WERI-Rb-1 (cell line): ENCODE measurements around the gene MYB.
"Not testable (repeated sequence)": the region's sequence is repeated elsewhere in the genome, so short reads cannot be mapped to it uniquely, and the experiment has no call there.

Experiments
- DNase-seq: peaks from one replicate; pipeline ENCODE4 v3.0.0-alpha.2; 2020
- H3K27ac ChIP-seq: fragments of 250-450 bp; sonication (Bioruptor Pico); 2 replicates; pipeline ENCODE4 v1.5.1; 2020; ENCODE audit warnings: mild to moderate bottlenecking, moderate library complexity
- H3K27me3 ChIP-seq: fragments of 250-450 bp; sonication (Bioruptor Pico); 2 replicates; pipeline ENCODE4 v1.5.1; 2021; ENCODE audit warnings: mild to moderate bottlenecking, low read depth, moderate library complexity; ENCODE audit not compliant: insufficient read depth, severe bottlenecking
- H3K36me3 ChIP-seq: fragments of 250-450 bp; sonication (Bioruptor Pico); 2 replicates; pipeline ENCODE4 v1.5.1; 2020; ENCODE audit warnings: mild to moderate bottlenecking, moderate library complexity
- H3K4me3 ChIP-seq: 2 replicates; pipeline ENCODE4 v1.5.1; 2011; ENCODE audit warnings: low read depth, mild to moderate bottlenecking, control low read depth, low read length
- H3K9me3 ChIP-seq: fragments of 250-450 bp; sonication (Bioruptor Pico); 2 replicates; pipeline ENCODE4 v1.5.1; 2021; ENCODE audit warnings: mild to moderate bottlenecking, moderate library complexity; ENCODE audit not compliant: severe bottlenecking
- TF ChIP-seq, protein P1 (sequence below): IDR thresholded peaks from 2 replicates; pipeline ENCODE4 v1.5.1; 2011; ENCODE audit warnings: low read depth, mild to moderate bottlenecking, control low read depth, inconsistent platforms, low read length

The MYB gene

DNA sequence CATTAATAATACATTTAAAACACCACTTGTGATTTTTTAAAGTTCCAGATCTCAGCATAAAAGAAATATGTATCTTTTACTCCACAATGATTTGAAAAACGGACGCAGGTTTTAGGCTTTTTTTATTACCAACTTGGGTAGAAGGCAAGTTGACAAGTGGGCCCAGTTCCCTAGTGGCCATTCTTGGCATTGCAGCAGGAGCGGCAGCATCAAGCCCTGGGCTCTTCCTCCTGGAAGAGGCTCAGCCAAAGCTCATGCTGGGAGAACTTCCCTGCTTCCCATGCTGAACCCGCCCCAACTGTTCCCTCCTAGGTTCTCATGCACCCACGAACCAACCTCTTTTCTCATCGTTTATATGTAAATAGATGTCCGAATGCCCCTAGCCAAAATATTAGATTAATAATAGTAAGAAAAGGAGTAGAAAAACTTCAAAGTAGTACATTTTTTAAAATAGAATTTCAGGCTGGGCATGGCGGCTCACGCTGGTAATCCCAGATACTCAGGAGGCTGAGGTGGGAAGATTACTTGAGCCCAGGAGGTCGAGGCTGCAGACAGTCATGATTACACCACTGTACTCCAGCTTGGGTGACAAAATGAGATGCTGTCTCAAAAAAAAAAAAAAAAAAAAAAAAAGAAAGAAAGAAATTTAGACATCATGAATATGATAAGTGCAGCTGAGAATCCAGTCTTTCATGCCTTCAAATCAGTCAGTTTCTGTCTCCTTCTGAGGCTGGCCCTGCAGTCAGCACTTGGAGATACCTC lies 18.2 kb upstream of the MYB start:
- TF ChIP-seq, protein P1, sequence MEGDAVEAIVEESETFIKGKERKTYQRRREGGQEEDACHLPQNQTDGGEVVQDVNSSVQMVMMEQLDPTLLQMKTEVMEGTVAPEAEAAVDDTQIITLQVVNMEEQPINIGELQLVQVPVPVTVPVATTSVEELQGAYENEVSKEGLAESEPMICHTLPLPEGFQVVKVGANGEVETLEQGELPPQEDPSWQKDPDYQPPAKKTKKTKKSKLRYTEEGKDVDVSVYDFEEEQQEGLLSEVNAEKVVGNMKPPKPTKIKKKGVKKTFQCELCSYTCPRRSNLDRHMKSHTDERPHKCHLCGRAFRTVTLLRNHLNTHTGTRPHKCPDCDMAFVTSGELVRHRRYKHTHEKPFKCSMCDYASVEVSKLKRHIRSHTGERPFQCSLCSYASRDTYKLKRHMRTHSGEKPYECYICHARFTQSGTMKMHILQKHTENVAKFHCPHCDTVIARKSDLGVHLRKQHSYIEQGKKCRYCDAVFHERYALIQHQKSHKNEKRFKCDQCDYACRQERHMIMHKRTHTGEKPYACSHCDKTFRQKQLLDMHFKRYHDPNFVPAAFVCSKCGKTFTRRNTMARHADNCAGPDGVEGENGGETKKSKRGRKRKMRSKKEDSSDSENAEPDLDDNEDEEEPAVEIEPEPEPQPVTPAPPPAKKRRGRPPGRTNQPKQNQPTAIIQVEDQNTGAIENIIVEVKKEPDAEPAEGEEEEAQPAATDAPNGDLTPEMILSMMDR = peak; percentile 86
- H3K9me3 ChIP-seq = no peaks in the 10 kb centered on the region
- no peak overlapping the region for H3K27ac ChIP-seq
- no peaks in the 10 kb centered on the region for H3K36me3 ChIP-seq
- DNase-seq = peak; percentile 67
- H3K27me3 ChIP-seq = no peaks in the 10 kb centered on the region
- no peak overlapping the region for H3K4me3 ChIP-seq

DNA sequence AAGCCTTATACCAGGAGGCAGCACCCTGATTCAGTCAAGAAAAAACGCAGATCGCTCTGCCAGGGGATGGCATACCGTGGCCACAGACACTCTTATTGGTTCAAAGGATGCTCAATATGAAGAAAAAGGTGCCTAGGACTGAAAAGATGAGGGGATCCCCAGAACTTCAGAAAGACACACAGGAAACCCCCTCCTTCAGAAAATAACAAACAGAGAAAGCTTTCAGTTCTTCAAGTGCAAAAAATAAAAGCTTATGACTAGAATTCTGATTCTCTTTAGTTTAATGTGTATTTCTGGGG lies 17.7 kb upstream of the MYB start:
- Histone ChIP-seq H3K27ac (no peak overlapping the region), H3K4me3 (no peak overlapping the region), H3K9me3 (no peaks in the 10 kb centered on the region), H3K27me3 (no peaks in the 10 kb centered on the region), H3K36me3 (no peaks in the 10 kb centered on the region)
- TF ChIP-seq, protein P1 = no peak
- DNase-seq = no peak

DNA sequence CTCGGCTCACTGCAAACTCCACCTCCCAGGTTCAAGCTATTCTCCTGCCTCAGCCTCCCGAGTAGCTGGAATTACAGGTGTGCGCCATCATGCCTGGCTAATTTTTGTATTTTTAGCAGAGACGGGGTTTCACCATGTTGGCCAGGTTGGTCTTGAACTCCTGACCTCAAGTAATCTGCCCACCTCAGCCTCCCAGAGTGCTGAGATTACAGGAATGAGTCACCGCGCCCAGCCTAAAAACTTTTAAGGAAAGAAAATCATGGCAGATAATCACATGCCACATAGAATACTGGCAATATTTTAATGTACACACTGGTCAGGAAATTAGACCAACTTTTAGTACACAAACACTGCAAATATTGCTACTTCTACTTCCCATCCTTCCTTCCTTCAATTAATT lies 16.7 kb upstream of the MYB start:
- H3K27ac ChIP-seq = not testable (repeated sequence)

DNA sequence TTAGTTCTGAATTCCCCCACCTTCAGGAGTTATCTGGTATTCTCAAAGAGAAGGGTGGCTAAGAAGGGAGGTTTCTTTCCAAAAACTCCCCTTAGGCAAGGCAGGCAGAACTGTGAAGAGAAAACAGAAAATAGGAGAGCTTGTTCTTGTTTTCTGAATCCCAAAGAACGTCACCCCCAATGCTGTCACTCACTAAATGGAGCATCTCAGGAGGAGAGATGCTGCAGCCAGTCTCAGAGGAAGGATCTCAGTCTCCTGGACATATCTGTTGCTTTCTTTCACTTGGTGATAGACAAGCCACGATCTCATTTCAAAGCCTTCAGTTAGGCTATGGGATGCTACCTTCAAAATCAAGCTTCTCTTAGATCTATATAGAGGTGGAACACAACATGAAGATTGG lies 16.1 kb upstream of the MYB start:
- DNase-seq = no peak
- TF ChIP-seq, protein P1 = no peak
- Histone ChIP-seq H3K9me3 (no peaks in the 10 kb centered on the region), H3K36me3 (no peaks in the 10 kb centered on the region), H3K27me3 (no peaks in the 10 kb centered on the region), H3K4me3 (no peak overlapping the region), H3K27ac (no peak overlapping the region)

More for the DNA sequence above, 16.7 kb upstream of the MYB start:
- not testable (repeated sequence) for H3K36me3 ChIP-seq, DNase-seq, H3K9me3 ChIP-seq, H3K4me3 ChIP-seq, H3K27me3 ChIP-seq

DNA sequence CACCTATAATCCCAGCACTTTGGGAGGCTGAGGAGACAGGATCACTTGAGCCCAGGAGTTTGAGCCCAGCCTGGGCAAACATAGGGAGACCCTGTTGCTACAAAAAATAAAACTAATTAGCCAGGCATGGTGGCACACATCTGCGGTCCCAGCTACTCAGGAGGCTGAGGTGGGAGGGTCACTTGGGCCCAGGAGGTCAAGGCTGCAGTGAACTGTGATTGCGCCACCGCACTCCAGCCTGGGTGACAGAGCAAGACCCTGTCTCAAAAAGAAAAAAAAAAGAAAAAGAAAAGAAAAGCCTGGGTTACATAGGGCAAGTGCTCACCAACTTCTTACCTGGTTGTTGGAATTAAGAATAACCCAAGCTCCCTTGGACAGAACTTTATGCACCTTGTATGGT lies 14.6 kb upstream of the MYB start:
- Histone ChIP-seq H3K27ac (no peak overlapping the region), H3K4me3 (no peak overlapping the region), H3K9me3 (no peaks in the 10 kb centered on the region), H3K36me3 (no peaks in the 10 kb centered on the region), H3K27me3 (no peaks in the 10 kb centered on the region)
- DNase-seq = no peak
- TF ChIP-seq, protein P1 = no peak

DNA sequence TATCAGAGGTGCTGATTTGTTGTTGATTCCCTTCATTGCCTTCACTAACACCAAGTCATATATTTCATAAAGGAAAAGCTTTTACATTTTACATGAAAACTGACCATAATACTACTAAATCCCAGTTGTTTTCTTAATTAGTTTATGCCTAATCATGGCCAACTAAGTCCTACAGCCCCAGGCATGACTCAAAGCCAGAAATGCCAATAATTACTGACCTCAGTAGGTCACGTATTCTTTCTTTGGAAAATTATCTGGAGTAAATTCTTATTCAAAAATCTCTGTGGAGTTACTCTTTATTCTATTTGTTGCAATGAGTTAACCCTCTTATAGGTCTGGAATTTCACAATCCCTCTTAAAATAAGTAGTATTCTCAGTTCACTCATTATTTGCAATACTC lies 13.5 kb upstream of the MYB start:
- no peak for DNase-seq
- H3K4me3 ChIP-seq = no peak overlapping the region
- TF ChIP-seq, protein P1 = no peak
- no peaks in the 10 kb centered on the region for H3K36me3 ChIP-seq
- no peaks in the 10 kb centered on the region for H3K9me3 ChIP-seq
- H3K27ac ChIP-seq = no peak overlapping the region
- no peaks in the 10 kb centered on the region for H3K27me3 ChIP-seq
